Stimulated activated CD8-positive, alpha-beta memory T cell treated with anti-CD3 and anti-CD28 coated beads, Interleukin-15, amount 100 ng/mL, for 1 hour (primary cell): ENCODE measurements around the gene RNASE3.
"Not testable (repeated sequence)": the region's sequence is repeated elsewhere in the genome, so short reads cannot be mapped to it uniquely, and the experiment has no call there.

ENCODE experiments used
- DNase-seq: peaks from one replicate; pipeline ENCODE4 v3.0.0-alpha.2; 2020; ENCODE audit warnings: low read depth

The RNASE3 gene

GRCh38 chr14:20891126-20891825, at the start of gene RNASE3:
RNASE3 (plus strand) TSS chr14:20891385; CDS start chr14:20891687, 302 bp downstream.
- not testable (repeated sequence) for DNase-seq

GRCh38 chr14:20846560-20846959, 44.6 kb upstream of the RNASE3 start:
- DNase-seq: no peak

GRCh38 chr14:20848316-20848954, 42.8 kb upstream of the RNASE3 start:
- no peak for DNase-seq

- DNase-seq: no peak
These were observed 42.1 kb upstream of the RNASE3 start for GRCh38 chr14:20848955-20849570.

- DNase-seq: no peak
These were observed 38.1 kb upstream of the RNASE3 start for GRCh38 chr14:20853042-20853441.

DNA sequence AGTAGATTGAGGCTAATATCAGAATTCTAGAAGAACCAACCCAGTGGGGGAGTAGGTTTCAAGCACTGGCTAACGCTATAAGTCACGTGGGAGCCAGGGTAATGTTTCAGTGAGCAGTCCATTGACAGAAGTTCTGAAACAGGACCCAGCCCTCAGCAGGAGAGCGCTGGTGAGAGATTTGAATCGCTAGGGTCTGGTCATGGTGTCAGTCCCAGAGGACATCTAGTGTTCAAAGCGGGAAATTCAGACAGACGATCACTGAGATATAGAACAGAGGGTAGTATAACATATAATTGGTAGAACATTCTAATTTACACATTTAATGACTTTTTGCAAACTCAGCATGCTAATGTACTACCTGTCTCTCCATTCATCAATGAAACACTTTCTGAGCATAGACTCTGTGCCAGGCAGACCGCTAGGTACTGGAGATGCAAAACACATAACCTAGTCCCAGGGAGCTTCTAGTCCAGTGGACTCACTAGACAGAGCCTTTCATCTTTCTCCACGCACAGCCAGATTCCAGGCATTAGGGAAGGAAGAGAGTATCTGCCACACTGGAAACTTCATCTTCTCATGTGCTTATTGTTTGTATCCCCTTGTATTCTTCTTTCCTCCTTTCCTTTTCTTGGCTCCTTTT, 35.4 kb upstream of the RNASE3 start:
- DNase-seq: no peak

DNA sequence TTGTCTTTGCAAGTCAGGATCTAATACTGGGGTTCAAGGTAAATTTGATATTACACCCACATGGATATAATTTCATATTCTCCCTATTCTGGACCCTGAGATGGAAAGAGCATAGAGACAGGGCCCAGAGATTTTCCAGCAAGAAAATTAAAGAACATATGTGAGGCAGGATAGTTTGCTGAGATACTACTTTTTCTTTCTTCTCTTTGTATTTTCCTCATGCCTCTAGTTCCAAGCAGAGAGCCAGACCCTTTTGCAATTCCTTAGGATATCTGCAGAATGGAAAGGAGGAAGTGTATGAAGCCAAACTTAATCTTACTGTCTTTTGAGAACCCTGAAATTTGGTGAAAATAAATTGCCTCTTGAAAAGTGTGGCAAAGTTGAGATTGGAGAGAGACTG, 34.0 kb upstream of the RNASE3 start:
- DNase-seq: no peak

DNA sequence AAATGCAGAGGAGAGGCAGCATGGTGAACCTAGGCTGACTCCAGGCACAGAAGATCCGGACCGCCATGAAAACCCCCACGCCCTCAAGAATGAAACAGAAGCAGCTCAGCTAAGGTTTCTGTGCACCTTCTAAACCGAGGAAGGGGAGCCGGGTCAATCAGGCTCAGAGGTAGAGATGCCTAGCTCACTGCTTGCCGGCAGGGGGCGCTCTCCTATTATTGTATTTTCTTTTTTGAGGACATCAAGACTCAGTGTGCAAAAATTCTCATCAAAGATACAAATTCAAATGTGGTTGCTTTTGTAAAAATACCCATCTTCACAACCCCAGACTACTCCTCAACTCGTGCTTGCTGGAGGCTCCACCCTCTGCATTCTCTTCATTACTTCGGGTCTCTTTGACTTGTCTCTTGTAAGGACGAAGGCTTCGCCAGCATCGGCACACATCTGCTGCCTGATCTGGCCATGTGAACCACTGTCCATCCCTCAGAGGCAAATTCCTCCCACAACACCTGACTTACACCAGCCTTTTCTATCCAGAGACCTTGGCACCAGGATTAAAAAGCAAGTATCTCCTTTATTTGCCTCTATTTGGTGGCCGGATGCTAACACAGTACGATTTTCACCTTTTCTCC, 33.4 kb upstream of the RNASE3 start:
- peak; percentile 61 for DNase-seq

DNA sequence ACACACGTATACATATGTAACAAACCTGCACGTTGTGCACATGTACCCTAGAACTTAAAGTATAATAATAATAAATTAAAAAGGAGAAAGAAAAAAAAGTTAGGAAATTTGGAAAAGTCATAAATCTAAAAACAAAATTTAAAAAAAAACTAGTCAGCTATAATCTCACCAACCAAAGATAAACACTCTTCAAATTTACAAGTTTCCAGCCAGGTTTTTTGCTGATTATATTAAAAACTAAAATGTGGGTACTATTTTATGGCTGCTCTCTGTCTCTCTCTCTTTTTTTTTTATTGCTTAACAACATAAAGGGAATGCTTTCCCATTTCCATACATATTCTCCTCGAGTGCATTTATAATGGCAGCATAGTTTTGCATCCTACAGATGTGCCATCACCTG, 25.0 kb upstream of the RNASE3 start:
- DNase-seq: no peak

GRCh38 chr14:20866963-20867362, 24.2 kb upstream of the RNASE3 start:
- DNase-seq: no peak

GRCh38 chr14:20873370-20874177, 17.6 kb upstream of the RNASE3 start:
- DNase-seq: peak; percentile 58

DNA sequence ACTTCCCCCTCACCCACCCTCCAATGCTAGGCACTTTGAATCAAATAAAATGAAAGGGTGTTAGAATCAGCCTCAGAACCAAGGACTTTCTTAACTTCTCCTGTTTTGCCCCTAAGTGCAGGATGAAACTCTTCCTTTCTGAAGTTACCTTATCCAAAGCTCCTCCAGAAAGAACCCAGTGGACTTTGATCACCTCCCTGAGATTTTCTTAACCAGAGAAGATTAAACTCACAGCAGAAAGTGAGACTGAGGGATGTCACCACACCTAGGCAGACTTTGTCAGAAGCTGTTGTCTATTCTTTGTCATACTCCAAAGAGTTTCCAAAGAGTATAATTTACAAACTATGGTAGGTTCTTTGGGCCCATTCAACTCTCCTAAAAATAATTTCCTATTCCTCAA, 14.2 kb upstream of the RNASE3 start:
- DNase-seq: no peak

GRCh38 chr14:20878695-20879094, 12.5 kb upstream of the RNASE3 start:
- no peak for DNase-seq

GRCh38 chr14:20881229-20881628, 10.0 kb upstream of the RNASE3 start:
- DNase-seq: not testable (repeated sequence)

GRCh38 chr14:20882787-20883186, 8.4 kb upstream of the RNASE3 start:
- DNase-seq: not testable (repeated sequence)

GRCh38 chr14:20888411-20888810, 2.8 kb upstream of the RNASE3 start:
- not testable (repeated sequence) for DNase-seq

DNA sequence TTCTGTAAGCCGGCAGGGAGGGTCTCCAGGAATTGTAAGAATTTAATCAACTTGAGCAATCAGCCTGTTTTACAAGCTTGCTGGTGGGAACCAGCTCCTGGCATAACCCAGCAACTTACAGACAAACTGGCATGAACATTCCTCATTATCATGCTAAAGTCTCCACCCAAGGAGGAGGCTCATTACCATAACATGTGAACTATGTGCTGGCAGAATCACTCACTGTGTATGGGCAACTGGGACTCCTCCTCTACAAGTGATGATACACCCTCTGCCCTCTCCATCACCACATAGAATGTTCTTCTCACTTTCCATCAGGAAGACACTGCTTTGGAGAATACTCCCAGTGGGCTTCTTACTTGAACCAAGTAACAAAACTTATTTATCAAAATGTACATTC, 4.1 kb downstream of the RNASE3 start:
- not testable (repeated sequence) for DNase-seq

DNA sequence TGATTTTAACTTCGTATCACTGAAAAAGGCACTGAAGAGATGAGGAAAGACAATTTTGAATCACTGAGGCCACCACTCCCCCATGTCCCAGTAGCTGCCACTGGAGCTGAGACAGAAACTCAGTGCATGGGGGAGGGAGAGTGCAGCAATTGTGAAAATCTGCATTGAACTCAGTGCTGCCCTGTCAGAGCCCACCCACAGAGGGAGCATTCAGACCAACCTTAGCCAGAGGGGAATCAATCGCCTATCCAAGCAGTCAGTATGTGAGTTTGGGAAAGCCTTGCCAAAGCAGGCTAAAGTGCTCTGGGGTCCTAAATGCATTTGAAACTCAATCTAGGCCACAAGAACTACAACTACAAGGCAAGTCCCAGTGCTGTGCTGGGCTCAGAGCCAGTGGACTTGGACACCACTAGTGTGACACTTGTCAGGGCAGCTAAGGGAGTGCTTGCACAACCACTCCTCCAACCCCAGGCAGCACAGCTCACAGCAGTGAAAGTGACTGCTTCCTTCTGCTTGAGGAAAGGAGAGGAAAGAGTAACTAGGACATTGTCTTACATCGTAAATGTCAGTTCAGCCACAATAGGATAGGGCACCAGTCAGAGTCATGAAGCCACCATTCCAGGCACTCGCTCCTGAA, 13.3 kb downstream of the RNASE3 start:
- no peak for DNase-seq

- DNase-seq: no peak
These were observed 14.5 kb downstream of the RNASE3 start for GRCh38 chr14:20905676-20906075.

GRCh38 chr14:20907214-20907613, 16.0 kb downstream of the RNASE3 start:
- DNase-seq: no peak

- DNase-seq: not testable (repeated sequence)
These were observed 19.6 kb downstream of the RNASE3 start for GRCh38 chr14:20910822-20911221.
